H1 (cell line): ENCODE measurements around the gene TSFM.

ENCODE experiments used
- BACH1 ChIP-seq: IDR thresholded peaks from 2 replicates; pipeline ENCODE4 v1.6.1; 2012; ENCODE audit warnings: low read length, improper control_type of control experiment
- BRCA1 ChIP-seq: IDR thresholded peaks from 2 replicates; pipeline ENCODE4 v1.6.1; 2012; ENCODE audit warnings: low read depth, low read length, improper control_type of control experiment
- CBX5 ChIP-seq: fragments of 300-800, 300-1000 bp; sonication (generic); IDR thresholded peaks from 2 replicates; pipeline ENCODE4 v1.7.1; 2016; ENCODE audit warnings: antibody characterized with exemption, low read length, low read depth
- EGR1 ChIP-seq: IDR thresholded peaks from 2 replicates; pipeline ENCODE4 v1.6.1; 2011; ENCODE audit warnings: low read depth, low read length, borderline replicate concordance
- EZH2 ChIP-seq: fragments of 200-600 bp; sonication (generic); IDR thresholded peaks from 2 replicates; pipeline ENCODE4 v1.7.1; 2012; ENCODE audit warnings: low read depth, mild to moderate bottlenecking, moderate library complexity, low read length, inconsistent platforms; ENCODE audit not compliant: severe bottlenecking
- JUND ChIP-seq: IDR thresholded peaks from 2 replicates; pipeline ENCODE4 v1.6.1; 2011; ENCODE audit warnings: mild to moderate bottlenecking, improper control_type of control experiment, low read length
- POLR2A ChIP-seq, 2 experiments: IDR thresholded peaks; 1 replicate in 1 of 2; 2 replicates in 1 of 2; pipeline ENCODE4 v1.6.1; 2011; ENCODE audit warnings: low read depth in 2 of 2, low read length in 2 of 2, mild to moderate bottlenecking in 2 of 2; ENCODE audit errors: control extremely low read depth in 1 of 2
- POLR2AphosphoS5 ChIP-seq: IDR thresholded peaks from 2 replicates; pipeline ENCODE4 v1.6.1; 2011; ENCODE audit warnings: low read depth, low read length
- SP1 ChIP-seq: IDR thresholded peaks from 2 replicates; pipeline ENCODE4 v1.6.1; 2011; ENCODE audit warnings: low read depth, low read length
- TAF1 ChIP-seq: IDR thresholded peaks from 2 replicates; pipeline ENCODE4 v1.6.1; 2011; ENCODE audit warnings: mild to moderate bottlenecking, low read depth, low read length
- TF ChIP-seq, protein P1 (sequence below), 3 experiments: IDR thresholded peaks; 1 replicate in 2 of 3; 2 replicates in 1 of 3; pipeline versions ENCODE4 v1.5.1 to v1.6.1; 2011; ENCODE audit warnings: low read length in 3 of 3, mild to moderate bottlenecking in 3 of 3, inconsistent platforms in 2 of 3, low read depth in 1 of 3, moderate library complexity in 1 of 3; ENCODE audit not compliant: insufficient read depth in 1 of 3; ENCODE audit errors: control extremely low read depth in 1 of 3
- TF ChIP-seq, protein P2 (sequence below): IDR thresholded peaks from 2 replicates; pipeline ENCODE4 v1.6.1; 2012; ENCODE audit warnings: low read length, inconsistent platforms

GRCh38 chr12:57808351-57808750 is 25.8 kb downstream of the TSFM start:
- TF ChIP-seq POLR2A (IDR thresholded peaks at IDR 0.05; ENCODE audit: control extremely low read depth in 1 of 2, low read depth in 2 of 2, low read length in 2 of 2) = no peak
- no peak for TF ChIP-seq EGR1
- no peak for TF ChIP-seq JUND
- TF ChIP-seq CBX5 = no peak
- no peak for TF ChIP-seq EZH2
- TF ChIP-seq BRCA1 = no peak
- TF ChIP-seq, protein P1, sequence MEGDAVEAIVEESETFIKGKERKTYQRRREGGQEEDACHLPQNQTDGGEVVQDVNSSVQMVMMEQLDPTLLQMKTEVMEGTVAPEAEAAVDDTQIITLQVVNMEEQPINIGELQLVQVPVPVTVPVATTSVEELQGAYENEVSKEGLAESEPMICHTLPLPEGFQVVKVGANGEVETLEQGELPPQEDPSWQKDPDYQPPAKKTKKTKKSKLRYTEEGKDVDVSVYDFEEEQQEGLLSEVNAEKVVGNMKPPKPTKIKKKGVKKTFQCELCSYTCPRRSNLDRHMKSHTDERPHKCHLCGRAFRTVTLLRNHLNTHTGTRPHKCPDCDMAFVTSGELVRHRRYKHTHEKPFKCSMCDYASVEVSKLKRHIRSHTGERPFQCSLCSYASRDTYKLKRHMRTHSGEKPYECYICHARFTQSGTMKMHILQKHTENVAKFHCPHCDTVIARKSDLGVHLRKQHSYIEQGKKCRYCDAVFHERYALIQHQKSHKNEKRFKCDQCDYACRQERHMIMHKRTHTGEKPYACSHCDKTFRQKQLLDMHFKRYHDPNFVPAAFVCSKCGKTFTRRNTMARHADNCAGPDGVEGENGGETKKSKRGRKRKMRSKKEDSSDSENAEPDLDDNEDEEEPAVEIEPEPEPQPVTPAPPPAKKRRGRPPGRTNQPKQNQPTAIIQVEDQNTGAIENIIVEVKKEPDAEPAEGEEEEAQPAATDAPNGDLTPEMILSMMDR (IDR thresholded peaks at IDR 0.05; ENCODE audit: control extremely low read depth in 1 of 3, insufficient read depth in 1 of 3, low read depth in 1 of 3, low read length in 3 of 3) = no peak
- no peak for TF ChIP-seq TAF1
- no peak for TF ChIP-seq SP1
- TF ChIP-seq, protein P2, sequence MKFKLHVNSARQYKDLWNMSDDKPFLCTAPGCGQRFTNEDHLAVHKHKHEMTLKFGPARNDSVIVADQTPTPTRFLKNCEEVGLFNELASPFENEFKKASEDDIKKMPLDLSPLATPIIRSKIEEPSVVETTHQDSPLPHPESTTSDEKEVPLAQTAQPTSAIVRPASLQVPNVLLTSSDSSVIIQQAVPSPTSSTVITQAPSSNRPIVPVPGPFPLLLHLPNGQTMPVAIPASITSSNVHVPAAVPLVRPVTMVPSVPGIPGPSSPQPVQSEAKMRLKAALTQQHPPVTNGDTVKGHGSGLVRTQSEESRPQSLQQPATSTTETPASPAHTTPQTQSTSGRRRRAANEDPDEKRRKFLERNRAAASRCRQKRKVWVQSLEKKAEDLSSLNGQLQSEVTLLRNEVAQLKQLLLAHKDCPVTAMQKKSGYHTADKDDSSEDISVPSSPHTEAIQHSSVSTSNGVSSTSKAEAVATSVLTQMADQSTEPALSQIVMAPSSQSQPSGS = no peak
- no peak for TF ChIP-seq BACH1
- no peak for TF ChIP-seq POLR2AphosphoS5
